Measurements from ENCODE around the gene SSBP4.

- no peak for TF ChIP-seq SUZ12 (IDR thresholded peaks at IDR 0.05; ENCODE audit: extremely low read depth, insufficient read depth, insufficient read length)
- TF ChIP-seq ZNF274 (IDR thresholded peaks at IDR 0.05; ENCODE audit: low read depth, low read length), result no peak
These were observed 7.2 kb downstream of the SSBP4 start for GRCh38 chr19:18426416-18426767.
